GM23338 (cell line): Measurements from ENCODE around the gene ATXN2.

ENCODE experiments used
- EZH2phosphoT487 ChIP-seq: fragments of 200-600 bp; sonication (generic); IDR thresholded peaks from one replicate; pipeline ENCODE4 v1.8.1; 2018; ENCODE audit warnings: antibody characterized with exemption; ENCODE audit not compliant: unreplicated experiment
- NANOG ChIP-seq: IDR thresholded peaks from 2 replicates; pipeline ENCODE4 v1.6.1; 2016; ENCODE audit warnings: antibody characterized with exemption, borderline replicate concordance
- POLR2AphosphoS5 ChIP-seq: IDR thresholded peaks from 2 replicates; pipeline ENCODE4 v1.6.1; 2016; ENCODE audit warnings: antibody characterized with exemption, low read depth
- TF ChIP-seq, protein P1 (sequence below): IDR thresholded peaks from one replicate; pipeline ENCODE4 v1.6.1; 2018; ENCODE audit warnings: antibody characterized with exemption; ENCODE audit not compliant: unreplicated experiment
- TF ChIP-seq, protein P2 (sequence below), 2 experiments: fragments of 200-600 bp in 1 of 2; sonication (generic) in 1 of 2; conservative IDR thresholded peaks; 2 replicates each; pipeline versions ENCODE4 v1.5.1 to v1.6.1; 2016 to 2017; ENCODE audit warnings: antibody characterized with exemption in 2 of 2, low read depth in 2 of 2, mild to moderate bottlenecking in 2 of 2, moderate library complexity in 1 of 2

DNA sequence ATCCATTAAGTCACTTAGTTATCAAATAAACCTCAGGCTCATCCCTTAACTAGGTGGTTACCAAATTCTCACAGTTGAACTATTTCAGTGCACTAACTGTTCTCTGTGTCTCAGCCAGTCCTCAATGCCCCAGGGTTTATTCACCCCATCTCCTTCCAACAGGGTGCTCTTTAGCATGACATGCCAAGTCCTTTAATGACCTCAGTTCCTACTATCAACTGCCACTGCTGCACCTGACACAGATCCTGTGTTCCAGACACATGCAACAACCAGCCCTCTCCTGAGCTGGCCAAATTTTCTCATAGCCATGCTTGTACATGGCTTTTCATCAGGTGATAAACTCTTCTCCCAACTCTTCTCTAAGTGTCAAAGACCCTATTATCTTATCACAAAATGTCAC is 80.0 kb downstream of the ATXN2 start:
- TF ChIP-seq, protein P1, sequence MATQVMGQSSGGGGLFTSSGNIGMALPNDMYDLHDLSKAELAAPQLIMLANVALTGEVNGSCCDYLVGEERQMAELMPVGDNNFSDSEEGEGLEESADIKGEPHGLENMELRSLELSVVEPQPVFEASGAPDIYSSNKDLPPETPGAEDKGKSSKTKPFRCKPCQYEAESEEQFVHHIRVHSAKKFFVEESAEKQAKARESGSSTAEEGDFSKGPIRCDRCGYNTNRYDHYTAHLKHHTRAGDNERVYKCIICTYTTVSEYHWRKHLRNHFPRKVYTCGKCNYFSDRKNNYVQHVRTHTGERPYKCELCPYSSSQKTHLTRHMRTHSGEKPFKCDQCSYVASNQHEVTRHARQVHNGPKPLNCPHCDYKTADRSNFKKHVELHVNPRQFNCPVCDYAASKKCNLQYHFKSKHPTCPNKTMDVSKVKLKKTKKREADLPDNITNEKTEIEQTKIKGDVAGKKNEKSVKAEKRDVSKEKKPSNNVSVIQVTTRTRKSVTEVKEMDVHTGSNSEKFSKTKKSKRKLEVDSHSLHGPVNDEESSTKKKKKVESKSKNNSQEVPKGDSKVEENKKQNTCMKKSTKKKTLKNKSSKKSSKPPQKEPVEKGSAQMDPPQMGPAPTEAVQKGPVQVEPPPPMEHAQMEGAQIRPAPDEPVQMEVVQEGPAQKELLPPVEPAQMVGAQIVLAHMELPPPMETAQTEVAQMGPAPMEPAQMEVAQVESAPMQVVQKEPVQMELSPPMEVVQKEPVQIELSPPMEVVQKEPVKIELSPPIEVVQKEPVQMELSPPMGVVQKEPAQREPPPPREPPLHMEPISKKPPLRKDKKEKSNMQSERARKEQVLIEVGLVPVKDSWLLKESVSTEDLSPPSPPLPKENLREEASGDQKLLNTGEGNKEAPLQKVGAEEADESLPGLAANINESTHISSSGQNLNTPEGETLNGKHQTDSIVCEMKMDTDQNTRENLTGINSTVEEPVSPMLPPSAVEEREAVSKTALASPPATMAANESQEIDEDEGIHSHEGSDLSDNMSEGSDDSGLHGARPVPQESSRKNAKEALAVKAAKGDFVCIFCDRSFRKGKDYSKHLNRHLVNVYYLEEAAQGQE = no peak
- TF ChIP-seq, protein P2, sequence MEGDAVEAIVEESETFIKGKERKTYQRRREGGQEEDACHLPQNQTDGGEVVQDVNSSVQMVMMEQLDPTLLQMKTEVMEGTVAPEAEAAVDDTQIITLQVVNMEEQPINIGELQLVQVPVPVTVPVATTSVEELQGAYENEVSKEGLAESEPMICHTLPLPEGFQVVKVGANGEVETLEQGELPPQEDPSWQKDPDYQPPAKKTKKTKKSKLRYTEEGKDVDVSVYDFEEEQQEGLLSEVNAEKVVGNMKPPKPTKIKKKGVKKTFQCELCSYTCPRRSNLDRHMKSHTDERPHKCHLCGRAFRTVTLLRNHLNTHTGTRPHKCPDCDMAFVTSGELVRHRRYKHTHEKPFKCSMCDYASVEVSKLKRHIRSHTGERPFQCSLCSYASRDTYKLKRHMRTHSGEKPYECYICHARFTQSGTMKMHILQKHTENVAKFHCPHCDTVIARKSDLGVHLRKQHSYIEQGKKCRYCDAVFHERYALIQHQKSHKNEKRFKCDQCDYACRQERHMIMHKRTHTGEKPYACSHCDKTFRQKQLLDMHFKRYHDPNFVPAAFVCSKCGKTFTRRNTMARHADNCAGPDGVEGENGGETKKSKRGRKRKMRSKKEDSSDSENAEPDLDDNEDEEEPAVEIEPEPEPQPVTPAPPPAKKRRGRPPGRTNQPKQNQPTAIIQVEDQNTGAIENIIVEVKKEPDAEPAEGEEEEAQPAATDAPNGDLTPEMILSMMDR (conservative IDR thresholded peaks at IDR 0.05; ENCODE audit: low read depth in 2 of 2) = no peak
- TF ChIP-seq EZH2phosphoT487 = no peak
- TF ChIP-seq NANOG = no peak
- no peak for TF ChIP-seq POLR2AphosphoS5
